Right lobe of liver (tissue), 4 donors: ENCODE results near the gene SUFU.

ENCODE experiments used
- POLR2A ChIP-seq: fragments of 450-650 bp; IDR thresholded peaks from one replicate; pipeline ENCODE4 v1.6.1; 2017; ENCODE audit warnings: antibody characterized with exemption, mild to moderate bottlenecking
- TF ChIP-seq, protein P1 (sequence below), 4 donors: fragments of 200-600 bp in 3 of 4; fragments of 450-650 bp in 1 of 4; IDR thresholded peaks; one replicate each; pipeline versions ENCODE4 v1.5.1 to v1.8.0; 2016 to 2022; ENCODE audit warnings: antibody characterized with exemption in 4 of 4, mild to moderate bottlenecking in 2 of 4
- donor health status: DM: no; HTN: no; CAD: no.
- donor health status: DM: no; HTN: no; CAD: no.
- donor health status: DM: no; HTN: yes; CAD: no.

DNA sequence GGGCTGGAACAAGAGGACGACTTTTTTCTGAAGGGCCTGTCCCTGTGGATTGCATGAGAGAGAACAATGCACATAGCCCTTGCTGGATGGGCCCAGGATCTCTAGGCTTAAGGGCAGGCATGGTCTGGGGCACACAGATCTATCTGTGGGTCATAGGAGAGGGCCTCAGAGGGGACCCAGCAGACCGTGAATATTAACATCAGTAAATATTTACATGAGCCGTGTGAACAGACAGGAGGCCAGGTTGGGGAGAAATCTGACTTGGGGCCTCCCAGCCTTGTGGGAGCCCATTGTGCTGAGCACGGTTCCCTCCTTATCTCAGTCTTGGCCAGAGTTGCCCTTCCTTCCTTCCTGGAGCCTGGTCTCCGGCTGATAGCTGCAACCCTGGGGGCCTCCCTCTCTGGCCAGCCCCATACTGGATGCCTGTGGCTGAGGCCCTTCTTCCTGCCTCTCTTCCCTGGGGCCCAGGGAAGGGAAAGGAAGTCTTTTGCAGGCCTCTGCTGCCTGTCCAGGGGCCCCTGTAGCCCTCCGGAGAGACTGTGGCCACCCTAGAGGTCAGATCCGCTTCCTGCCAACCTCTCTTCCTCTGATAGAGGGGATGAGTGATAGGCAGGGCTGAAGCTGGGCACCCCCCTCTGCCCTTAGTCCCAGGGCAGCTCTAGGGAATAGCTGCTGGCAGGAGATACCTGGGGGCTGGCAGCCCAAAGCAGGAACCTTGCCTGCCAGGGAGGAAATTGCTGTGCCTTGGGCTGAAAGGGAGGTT lies 96.0 kb downstream of the SUFU start:
- TF ChIP-seq POLR2A = no peak
- TF ChIP-seq, protein P1, sequence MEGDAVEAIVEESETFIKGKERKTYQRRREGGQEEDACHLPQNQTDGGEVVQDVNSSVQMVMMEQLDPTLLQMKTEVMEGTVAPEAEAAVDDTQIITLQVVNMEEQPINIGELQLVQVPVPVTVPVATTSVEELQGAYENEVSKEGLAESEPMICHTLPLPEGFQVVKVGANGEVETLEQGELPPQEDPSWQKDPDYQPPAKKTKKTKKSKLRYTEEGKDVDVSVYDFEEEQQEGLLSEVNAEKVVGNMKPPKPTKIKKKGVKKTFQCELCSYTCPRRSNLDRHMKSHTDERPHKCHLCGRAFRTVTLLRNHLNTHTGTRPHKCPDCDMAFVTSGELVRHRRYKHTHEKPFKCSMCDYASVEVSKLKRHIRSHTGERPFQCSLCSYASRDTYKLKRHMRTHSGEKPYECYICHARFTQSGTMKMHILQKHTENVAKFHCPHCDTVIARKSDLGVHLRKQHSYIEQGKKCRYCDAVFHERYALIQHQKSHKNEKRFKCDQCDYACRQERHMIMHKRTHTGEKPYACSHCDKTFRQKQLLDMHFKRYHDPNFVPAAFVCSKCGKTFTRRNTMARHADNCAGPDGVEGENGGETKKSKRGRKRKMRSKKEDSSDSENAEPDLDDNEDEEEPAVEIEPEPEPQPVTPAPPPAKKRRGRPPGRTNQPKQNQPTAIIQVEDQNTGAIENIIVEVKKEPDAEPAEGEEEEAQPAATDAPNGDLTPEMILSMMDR (IDR thresholded peaks at IDR 0.05) = no peak
